Stimulated activated naive CD8-positive, alpha-beta T cell treated with anti-CD3 and anti-CD28 coated beads, Interleukin-15, Interleukin-2, amounts not matched to agents 100 U/mL and 50 U/mL, for 24 hours (primary cell): ENCODE results near the gene DPH1.

ENCODE experiments used
- ATAC-seq: fragments of 150-1000 bp; cut with Tn5 transposase; one replicate; pipeline ENCODE4 v1.10.0; 2021
- DNase-seq: peaks from one replicate; pipeline ENCODE4 v3.0.0; 2021

Gene DPH1

GRCh38 chr17:2050300-2051060, 20.5 kb downstream of the DPH1 start:
- DNase-seq (peak; percentile 82), ATAC-seq (peak; percentile 6)

- peak; percentile 35 for DNase-seq
Observed at GRCh38 chr17:2051061-2051932, 21.3 kb downstream of the DPH1 start.

GRCh38 chr17:2051933-2052559, 22.1 kb downstream of the DPH1 start:
- DNase-seq (no peak), ATAC-seq (no peak)

More at GRCh38 chr17:2051061-2051932, 21.3 kb downstream of the DPH1 start:
- ATAC-seq: no peak

- ATAC-seq: peak; percentile 21
- DNase-seq: peak; percentile 88
Observed at GRCh38 chr17:2053380-2054261, 23.7 kb downstream of the DPH1 start.

- ATAC-seq: no peak
- DNase-seq: peak; percentile 65
Observed at GRCh38 chr17:2054262-2054511, 24.2 kb downstream of the DPH1 start.

- DNase-seq: peak; percentile 84
- peak; percentile 55 for ATAC-seq
Observed at GRCh38 chr17:2054512-2055291, 24.7 kb downstream of the DPH1 start, which contains the start of gene HIC1. Gene HIC1 (plus strand): TSS chr17:2055103. CDS start chr17:2056691, 1,588 bp downstream.

GRCh38 chr17:2055292-2056205, 25.6 kb downstream of the DPH1 start:
- DNase-seq (peak; percentile 54), ATAC-seq (no peak)

- DNase-seq: peak; percentile 45
- ATAC-seq: no peak
Observed at GRCh38 chr17:2056206-2057174, 26.5 kb downstream of the DPH1 start.

- ATAC-seq (no peak), DNase-seq (no peak)
Observed at GRCh38 chr17:2057175-2057759, 27.3 kb downstream of the DPH1 start.

GRCh38 chr17:2057760-2058585, 28.0 kb downstream of the DPH1 start:
- peak; percentile 29 for DNase-seq
- ATAC-seq: no peak

- ATAC-seq: no peak
- DNase-seq: peak; percentile 83
Observed at GRCh38 chr17:2058586-2059546, 28.9 kb downstream of the DPH1 start.

- DNase-seq (no peak), ATAC-seq (no peak)
Observed at GRCh38 chr17:2059547-2060384, 29.8 kb downstream of the DPH1 start.

GRCh38 chr17:2060385-2060658, 30.4 kb downstream of the DPH1 start:
- ATAC-seq (no peak), DNase-seq (no peak)

GRCh38 chr17:2060681-2061440, 30.9 kb downstream of the DPH1 start:
- no peak for DNase-seq
- no peak for ATAC-seq

GRCh38 chr17:2061441-2061958, 31.5 kb downstream of the DPH1 start:
- ATAC-seq (no peak), DNase-seq (no peak)
